Omental fat pad (tissue), 4 donors: Measurements from ENCODE around the gene ASIC3. TPM values are rescaled to one million over a fixed set of nuclear protein-coding genes. Genes with fewer than 3 reads are reported as not detected.

ENCODE experiments used
- ATAC-seq: fragments of 150-250 bp; one replicate; pipeline ENCODE4 v1.9.1; 2016; ENCODE audit warnings: mild to moderate bottlenecking, moderate library complexity; ENCODE audit not compliant: low FRiP score
- DNase-seq: peaks from one replicate; pipeline ENCODE4 v3.0.0-alpha.2; 2019; ENCODE audit warnings: low spot score
- CTCF ChIP-seq, 3 donors: fragments of 450-650 bp; IDR thresholded peaks; one replicate each; pipeline ENCODE4 v1.5.1; 2016 to 2017; ENCODE audit warnings: antibody characterized with exemption in 3 of 3, mild to moderate bottlenecking in 3 of 3, moderate library complexity in 2 of 3
- total RNA-seq, 4 donors: library from RNA; depleted of rRNA; stranded (reverse); fragments of >200 nt; gene quantifications; one replicate each; pipeline ENCODE4 v1.1.0, GENCODE V29; 2016

Gene ASIC3
- total RNA-seq, 4 donors from 2014 or later, result 1.6 to 3.2 (median 2.3) TPM

DNA sequence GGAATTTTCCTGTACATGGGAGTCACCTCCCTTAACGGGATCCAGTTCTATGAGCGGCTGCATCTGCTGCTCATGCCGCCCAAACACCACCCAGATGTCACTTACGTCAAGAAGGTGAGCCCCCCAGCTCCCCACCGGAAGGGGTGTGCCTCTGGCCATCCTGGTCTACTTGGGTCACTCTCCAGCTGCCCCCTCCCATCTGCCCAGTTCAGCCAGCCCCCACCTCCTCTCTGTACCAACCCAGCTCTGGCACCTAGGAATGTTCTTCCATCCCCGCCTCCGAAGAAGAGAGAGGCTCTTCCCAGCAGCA, 27.3 kb downstream of the ASIC3 start:
- no peak for ATAC-seq
- no peak for TF ChIP-seq CTCF (IDR thresholded peaks at IDR 0.05)
- no peak for DNase-seq

DNA sequence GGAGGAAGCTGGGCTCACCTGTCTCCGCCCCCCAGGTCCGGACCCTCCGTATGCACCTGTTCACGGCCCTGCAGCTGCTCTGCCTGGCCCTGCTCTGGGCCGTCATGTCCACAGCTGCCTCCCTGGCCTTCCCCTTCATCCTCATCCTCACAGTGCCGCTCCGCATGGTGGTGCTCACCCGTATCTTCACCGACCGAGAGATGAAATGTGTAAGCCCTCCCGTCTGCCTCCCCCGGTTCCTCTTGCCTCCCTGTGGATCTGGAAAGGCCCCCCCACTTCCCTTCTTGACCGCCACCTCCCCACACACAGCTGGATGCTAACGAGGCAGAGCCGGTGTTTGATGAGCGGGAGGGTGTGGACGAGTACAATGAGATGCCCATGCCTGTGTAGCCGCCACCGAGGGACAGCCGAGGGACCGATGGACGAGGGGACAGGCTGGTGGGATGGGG, 27.7 kb downstream of the ASIC3 start:
- DNase-seq (no peak), ATAC-seq (no peak)
- TF ChIP-seq CTCF (IDR thresholded peaks at IDR 0.05), result no peak

DNA sequence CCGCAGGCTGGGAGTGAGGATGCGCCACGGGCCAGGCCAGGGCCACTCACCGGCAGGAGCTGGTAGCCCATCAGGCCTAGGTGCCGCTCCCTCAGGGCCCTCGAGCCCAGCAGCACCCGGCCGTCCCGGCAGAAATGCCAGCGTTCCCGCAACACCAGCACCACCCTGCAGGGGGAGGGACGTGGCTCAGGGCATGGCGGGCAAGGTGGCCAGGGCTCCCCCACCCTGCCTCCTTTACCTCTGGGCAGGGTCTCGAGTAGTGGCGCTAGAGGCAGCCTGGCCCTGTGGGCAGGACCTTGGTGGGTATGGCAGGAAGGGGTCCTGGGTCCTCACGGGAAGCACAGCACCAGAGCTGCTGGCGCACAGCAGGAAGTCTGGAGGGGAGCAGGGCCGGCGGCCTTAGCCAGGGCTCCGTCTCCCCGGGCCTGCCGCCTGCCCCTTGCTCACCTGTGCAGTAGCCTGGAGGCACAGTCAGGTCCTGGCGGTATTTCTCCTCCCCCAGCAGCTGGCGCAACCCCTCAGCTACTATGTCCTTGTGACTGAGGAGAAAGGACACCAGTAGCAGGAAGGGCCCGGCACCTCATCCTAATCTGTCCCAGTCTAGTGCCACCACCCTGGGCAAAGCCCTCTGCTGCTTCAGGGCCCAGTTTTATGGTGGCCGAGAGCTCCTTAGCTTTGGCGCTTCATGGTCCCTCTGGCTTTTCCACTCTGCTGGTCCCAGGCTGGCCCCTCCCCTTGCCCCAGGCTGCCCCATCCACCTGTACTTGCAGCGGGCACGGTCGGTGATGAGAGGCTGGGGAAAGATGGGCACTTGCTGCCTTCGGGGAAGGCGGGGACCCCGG, 28.8 kb downstream of the ASIC3 start:
- DNase-seq (no peak), ATAC-seq (no peak)
- TF ChIP-seq CTCF (IDR thresholded peaks at IDR 0.05), result no peak

- TF ChIP-seq CTCF (IDR thresholded peaks at IDR 0.05), result no peak
- no peak for DNase-seq
- no peak for ATAC-seq
These were observed 29.4 kb downstream of the ASIC3 start for GRCh38 chr7:151077705-151078232.

DNA sequence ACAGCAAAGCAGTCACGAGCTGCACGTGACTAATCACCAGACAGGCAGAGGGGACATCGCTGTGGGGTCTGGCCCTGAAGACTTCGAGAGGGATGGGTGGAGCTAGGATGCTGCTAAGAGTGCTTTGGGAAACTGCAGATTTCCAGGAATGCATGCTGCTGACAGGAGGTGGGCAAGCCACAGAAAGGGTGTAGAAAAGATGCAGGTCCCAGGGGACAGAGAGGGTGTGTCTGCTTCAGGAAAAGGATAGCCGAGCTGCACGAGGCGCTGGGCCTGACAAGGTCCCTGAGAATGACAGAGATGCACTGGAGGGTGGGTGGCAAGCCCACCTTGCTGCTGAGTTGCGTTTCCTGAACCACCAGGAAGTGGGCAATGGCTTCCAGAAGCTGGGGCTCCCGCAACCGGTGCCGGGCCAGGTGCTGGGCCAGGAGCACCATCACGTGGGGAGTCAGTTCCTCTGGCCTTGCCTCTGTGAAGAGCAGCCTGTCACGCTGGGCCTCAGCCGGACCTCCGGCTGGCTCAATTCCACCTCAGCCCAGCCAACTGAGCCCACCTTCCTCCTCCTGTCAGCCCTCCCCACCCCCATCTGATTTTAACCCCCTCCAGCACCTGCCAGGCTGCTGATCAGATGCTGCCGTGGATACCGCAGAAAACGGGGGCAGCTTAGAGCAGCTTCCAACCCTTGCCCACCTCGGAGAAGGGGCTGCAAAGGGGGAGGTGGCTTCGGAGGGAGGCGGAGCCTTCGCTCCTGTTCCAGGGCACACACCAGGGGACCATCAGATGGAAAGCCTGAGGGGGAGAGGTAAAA, 30.1 kb downstream of the ASIC3 start:
- ATAC-seq (no peak), DNase-seq (no peak)
- TF ChIP-seq CTCF (IDR thresholded peaks at IDR 0.05), result no peak

- no peak for ATAC-seq
These were observed 31.0 kb downstream of the ASIC3 start for GRCh38 chr7:151079199-151079910.

More at GRCh38 chr7:151079199-151079910, 31.0 kb downstream of the ASIC3 start:
- no peak for TF ChIP-seq CTCF (IDR thresholded peaks at IDR 0.05)
- DNase-seq, result no peak
